Fibroblast of the conjunctiva (primary cell): ENCODE measurements around the gene DPH7.
"Not testable (repeated sequence)": the region's sequence is repeated elsewhere in the genome, so short reads cannot be mapped to it uniquely, and the experiment has no call there.

Experiments used
- DNase-seq: peaks from one replicate; pipeline ENCODE4 v3.0.0-alpha.2; 2010; ENCODE audit warnings: low read depth

The DPH7 gene

GRCh38 chr9:137580209-137580953 lies 1.7 kb upstream of the DPH7 start:
- no peak for DNase-seq

GRCh38 chr9:137579259-137579604 lies 507 bp upstream of the DPH7 start:
- DNase-seq = no peak

- DNase-seq = no peak
Observed at GRCh38 chr9:137575716-137576411, 2.9 kb downstream of the DPH7 start.

GRCh38 chr9:137575364-137575715 lies 3.4 kb downstream of the DPH7 start:
- no peak for DNase-seq

- DNase-seq = no peak
Observed at GRCh38 chr9:137574192-137574591, 4.5 kb downstream of the DPH7 start.

GRCh38 chr9:137570566-137570965 lies 8.2 kb downstream of the DPH7 start:
- no peak for DNase-seq

- DNase-seq = no peak
Observed at GRCh38 chr9:137569609-137570203, 9.0 kb downstream of the DPH7 start.

GRCh38 chr9:137568445-137568844 lies 10.3 kb downstream of the DPH7 start:
- not testable (repeated sequence) for DNase-seq

- DNase-seq = no peak
Observed at GRCh38 chr9:137564817-137565411, 13.8 kb downstream of the DPH7 start.

GRCh38 chr9:137564134-137564533 lies 14.6 kb downstream of the DPH7 start:
- DNase-seq = no peak

- DNase-seq = no peak
Observed at GRCh38 chr9:137558127-137558526, 20.6 kb downstream of the DPH7 start.

GRCh38 chr9:137556069-137556838 lies 22.5 kb downstream of the DPH7 start:
- no peak for DNase-seq

GRCh38 chr9:137555179-137555578 lies 23.5 kb downstream of the DPH7 start:
- DNase-seq = no peak

GRCh38 chr9:137554349-137554748 lies 24.4 kb downstream of the DPH7 start:
- no peak for DNase-seq

GRCh38 chr9:137553654-137554053 lies 25.1 kb downstream of the DPH7 start:
- not testable (repeated sequence) for DNase-seq

- DNase-seq = no peak
Observed at GRCh38 chr9:137552022-137552768, 26.5 kb downstream of the DPH7 start.

GRCh38 chr9:137551264-137552021 lies 27.3 kb downstream of the DPH7 start, which contains the start of gene MRPL41:
Gene MRPL41 (plus strand): TSS chr9:137551879. CDS start chr9:137552082, 203 bp downstream.
- DNase-seq = peak; percentile 46

GRCh38 chr9:137550958-137551263 lies 27.8 kb downstream of the DPH7 start:
- not testable (repeated sequence) for DNase-seq

GRCh38 chr9:137550231-137550621 lies 28.5 kb downstream of the DPH7 start, which contains the start of gene PNPLA7:
Gene PNPLA7 (minus strand): TSS chr9:137550402. CDS start chr9:137550197, 205 bp downstream.
- peak; percentile 38 for DNase-seq

- no peak for DNase-seq
Observed at GRCh38 chr9:137547687-137548543, 30.8 kb downstream of the DPH7 start.
